ENCODE data around the gene SPINT2.

GRCh38 chr19:38233740-38234251 is 30.6 kb upstream of the SPINT2 start:
- TF ChIP-seq POLR2A (IDR thresholded peaks at IDR 0.05): no peak
- TF ChIP-seq CTCF (IDR thresholded peaks at IDR 0.05): peak; percentile 32 to 76 (median 70)
- TF ChIP-seq POLR2AphosphoS5 (IDR thresholded peaks at IDR 0.05): peak; percentile 17
